Transverse colon (tissue), 4 donors: Measurements from ENCODE around the gene MAN2A1. TPM values are rescaled to one million over a fixed set of nuclear protein-coding genes. Genes with fewer than 3 reads are reported as not detected.

Experiments
- DNase-seq: peaks from one replicate; pipeline ENCODE4 v3.0.0-alpha.2; 2019
- H3K27ac ChIP-seq, 4 donors: fragments of 200-600 bp; sonication (generic); 2 replicates each; pipeline ENCODE4 v1.5.1; 2016 to 2018; ENCODE audit warnings: inconsistent platforms in 4 of 4
- H3K27me3 ChIP-seq: fragments of 200-600 bp; sonication (generic); 2 replicates; pipeline ENCODE4 v1.5.1; 2017; ENCODE audit warnings: inconsistent platforms
- H3K36me3 ChIP-seq, 4 donors: fragments of 200-600 bp; sonication (generic); 2 replicates each; pipeline ENCODE4 v1.5.1; 2017 to 2019; ENCODE audit warnings: inconsistent platforms in 4 of 4
- H3K4me1 ChIP-seq, 4 donors: fragments of 200-600 bp; sonication (generic); 2 replicates each; pipeline ENCODE4 v1.5.1; 2017 to 2020; ENCODE audit warnings: inconsistent platforms in 4 of 4
- H3K4me3 ChIP-seq, 4 donors: fragments of 200-600 bp; sonication (generic); 1 replicate in 1 of 4; 2 replicates in 3 of 4; pipeline versions ENCODE4 v1.5.1 to v1.6.1; 2017 to 2019; ENCODE audit warnings: inconsistent platforms in 4 of 4
- H3K9me3 ChIP-seq, 2 donors: fragments of 200-600 bp; sonication (generic); 2 replicates each; pipeline ENCODE4 v1.5.1; 2017 to 2019; ENCODE audit warnings: inconsistent platforms in 2 of 2
- CTCF ChIP-seq, 5 experiments: fragments of 200-600 bp in 3 of 5; fragments of 450-650 bp in 2 of 5; sonication (generic) in 3 of 5; IDR thresholded peaks; 1 replicate in 2 of 5; 2 replicates in 3 of 5; pipeline ENCODE4 v1.5.1; 2016 to 2017; ENCODE audit warnings: antibody characterized with exemption in 5 of 5, inconsistent platforms in 3 of 5, mild to moderate bottlenecking in 2 of 5, moderate library complexity in 1 of 5
- EP300 ChIP-seq: sonication (generic); formaldehyde crosslinking; IDR thresholded peaks from one replicate; pipeline ENCODE4 v1.6.1; 2017; ENCODE audit warnings: antibody characterized with exemption, low read depth
- POLR2A ChIP-seq: fragments of 450-650 bp; IDR thresholded peaks from one replicate; pipeline ENCODE4 v1.6.1; 2016; ENCODE audit warnings: antibody characterized with exemption, mild to moderate bottlenecking, moderate library complexity
- POLR2AphosphoS5 ChIP-seq, 3 donors: sonication (generic); formaldehyde crosslinking; IDR thresholded peaks; one replicate each; pipeline ENCODE4 v1.6.1; 2016; ENCODE audit warnings: antibody characterized with exemption in 3 of 3
- WGBS, 2 donors: methylation state at CpG; one replicate each; pipeline ENCODE4 v1.1.5; 2018; ENCODE audit warnings: low coverage in 1 of 2; 5-methylcytosine and 5-hydroxymethylcytosine counted together
- in situ Hi-C, 4 donors: fragments of 200-750 bp; cut with MboI; loops; one replicate each; pipeline versions ENCODE4 v1.15.0 to v1.15.1; 2017; ENCODE audit warnings: low sequenced_read_pairs in 3 of 4, low pct_ligation_motif_present in 1 of 4, low pct_unique_long_range_greater_than_20kb in 1 of 4
- intact Hi-C: fragments of 100-400 bp; cut with DNase I; formaldehyde crosslinking; loops from one replicate; pipeline ENCODE4 v1.15.1; 2023; ENCODE audit warnings: low total_unique reads
- total RNA-seq, 4 donors: library from RNA; depleted of rRNA; stranded (reverse); fragments of >200 nt; gene quantifications; one replicate each; pipeline ENCODE4 v1.1.0, GENCODE V29; 2016

The MAN2A1 gene
- total RNA-seq, 4 donors from 2014 or later, result 39.2 to 95.3 (median 70.4) TPM

GRCh38 chr5:109910874-109911273 lies 221.1 kb downstream of the MAN2A1 start:
- Histone ChIP-seq H3K36me3 (no peaks in the 10 kb centered on the region), H3K4me1 (no peaks in the 10 kb centered on the region), H3K9me3 (no peaks in the 10 kb centered on the region), H3K27ac (no peak overlapping the region), H3K4me3 (no peak overlapping the region), H3K27me3 (no peaks in the 10 kb centered on the region)
- DNase-seq, result no peak
- 79 to 81% methylated on average over 4 to 5 of the region's 5 CpGs for WGBS, 2 donors
- TF ChIP-seq CTCF (IDR thresholded peaks at IDR 0.05) (no peak), POLR2AphosphoS5 (IDR thresholded peaks at IDR 0.05) (no peak), EP300 (no peak), POLR2A (no peak)
- intact Hi-C loops, result no loop called here
- in situ Hi-C loops, result no loop called here

GRCh38 chr5:109911731-109912130 lies 222.0 kb downstream of the MAN2A1 start:
- in situ Hi-C loops (no loop called here), intact Hi-C loops (no loop called here)
- WGBS, 2 donors, result 72 to 74% methylated on average over 3 of the region's 3 CpGs
- H3K36me3 ChIP-seq, result no peaks in the 10 kb centered on the region
- H3K4me3 ChIP-seq, result no peak overlapping the region
- no peaks in the 10 kb centered on the region for H3K27me3 ChIP-seq
- no peak overlapping the region for H3K27ac ChIP-seq
- no peaks in the 10 kb centered on the region for H3K4me1 ChIP-seq
- no peak for DNase-seq
- TF ChIP-seq CTCF (IDR thresholded peaks at IDR 0.05) (no peak), POLR2AphosphoS5 (IDR thresholded peaks at IDR 0.05) (no peak), EP300 (no peak), POLR2A (no peak)
- H3K9me3 ChIP-seq, result no peaks in the 10 kb centered on the region

- Histone ChIP-seq H3K4me3 (no peak overlapping the region), H3K27me3 (no peaks in the 10 kb centered on the region), H3K27ac (no peak overlapping the region), H3K9me3 (no peaks in the 10 kb centered on the region), H3K36me3 (no peaks in the 10 kb centered on the region), H3K4me1 (no peaks in the 10 kb centered on the region)
- 79 to 84% methylated on average over 2 of the region's 2 CpGs for WGBS, 2 donors
- no peak for DNase-seq
- intact Hi-C loops (no loop called here), in situ Hi-C loops (no loop called here)
- no peak for TF ChIP-seq POLR2A
- TF ChIP-seq POLR2AphosphoS5 (IDR thresholded peaks at IDR 0.05), result no peak
- TF ChIP-seq CTCF (IDR thresholded peaks at IDR 0.05), result no peak
- no peak for TF ChIP-seq EP300
Observed at GRCh38 chr5:109914906-109915305, 225.2 kb downstream of the MAN2A1 start.

- no peak for TF ChIP-seq POLR2A
- TF ChIP-seq CTCF (IDR thresholded peaks at IDR 0.05), result no peak
- TF ChIP-seq POLR2AphosphoS5 (IDR thresholded peaks at IDR 0.05), result no peak
- TF ChIP-seq EP300, result no peak
- no peak overlapping the region for H3K4me3 ChIP-seq
- no peaks in the 10 kb centered on the region for H3K36me3 ChIP-seq
- no peak overlapping the region for H3K27ac ChIP-seq
- DNase-seq, result no peak
- no peaks in the 10 kb centered on the region for H3K9me3 ChIP-seq
- intact Hi-C loops (no loop called here), in situ Hi-C loops (no loop called here)
- no peaks in the 10 kb centered on the region for H3K4me1 ChIP-seq
- no peaks in the 10 kb centered on the region for H3K27me3 ChIP-seq
- WGBS, 2 donors, result 81 to 90% methylated on average over 4 of the region's 4 CpGs
Observed at GRCh38 chr5:109916481-109917153, 226.9 kb downstream of the MAN2A1 start.
